ENCODE data around the gene LPCAT2.

Gene LPCAT2

GRCh38 chr16:55624696-55625095 is 115.8 kb downstream of the LPCAT2 start:
- CTCF ChIA-PET = no interaction called here
- POLR2A ChIA-PET = no interaction called here
- DNase-seq (ENCODE audit: extremely low spot score) = no peak
- TF ChIP-seq, protein P1, sequence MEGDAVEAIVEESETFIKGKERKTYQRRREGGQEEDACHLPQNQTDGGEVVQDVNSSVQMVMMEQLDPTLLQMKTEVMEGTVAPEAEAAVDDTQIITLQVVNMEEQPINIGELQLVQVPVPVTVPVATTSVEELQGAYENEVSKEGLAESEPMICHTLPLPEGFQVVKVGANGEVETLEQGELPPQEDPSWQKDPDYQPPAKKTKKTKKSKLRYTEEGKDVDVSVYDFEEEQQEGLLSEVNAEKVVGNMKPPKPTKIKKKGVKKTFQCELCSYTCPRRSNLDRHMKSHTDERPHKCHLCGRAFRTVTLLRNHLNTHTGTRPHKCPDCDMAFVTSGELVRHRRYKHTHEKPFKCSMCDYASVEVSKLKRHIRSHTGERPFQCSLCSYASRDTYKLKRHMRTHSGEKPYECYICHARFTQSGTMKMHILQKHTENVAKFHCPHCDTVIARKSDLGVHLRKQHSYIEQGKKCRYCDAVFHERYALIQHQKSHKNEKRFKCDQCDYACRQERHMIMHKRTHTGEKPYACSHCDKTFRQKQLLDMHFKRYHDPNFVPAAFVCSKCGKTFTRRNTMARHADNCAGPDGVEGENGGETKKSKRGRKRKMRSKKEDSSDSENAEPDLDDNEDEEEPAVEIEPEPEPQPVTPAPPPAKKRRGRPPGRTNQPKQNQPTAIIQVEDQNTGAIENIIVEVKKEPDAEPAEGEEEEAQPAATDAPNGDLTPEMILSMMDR (IDR thresholded peaks at IDR 0.05; ENCODE audit: control extremely low read depth, extremely low read depth, low read depth, missing control alignments) = no peak

DNA sequence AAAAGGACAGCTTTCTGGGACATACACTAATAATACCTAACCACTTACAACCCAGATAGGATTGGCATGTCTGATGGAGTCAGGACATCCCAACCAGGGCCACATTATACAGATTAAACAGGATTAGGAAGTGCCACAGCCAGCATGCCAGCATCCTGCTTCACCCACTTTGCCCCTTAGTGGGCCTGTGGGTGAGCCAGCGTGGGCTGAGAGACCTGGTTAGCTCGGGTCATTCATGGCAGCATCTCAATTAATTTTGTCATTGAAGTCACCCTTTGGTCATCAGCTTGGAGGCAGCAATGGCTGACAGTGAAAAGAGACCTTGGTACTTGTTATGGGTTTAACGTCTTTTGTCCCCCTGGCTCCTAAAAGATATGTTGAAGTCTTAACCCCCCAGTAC is 117.0 kb downstream of the LPCAT2 start:
- ChIA-PET POLR2A (no interaction called here), CTCF (no interaction called here)
- DNase-seq (ENCODE audit: extremely low spot score) = no peak
- TF ChIP-seq, protein P1 (IDR thresholded peaks at IDR 0.05; ENCODE audit: control extremely low read depth, extremely low read depth, low read depth, missing control alignments) = no peak

GRCh38 chr16:55628306-55628968 is 119.6 kb downstream of the LPCAT2 start:
- no peak for DNase-seq (ENCODE audit: extremely low spot score)
- CTCF ChIA-PET = no interaction called here
- POLR2A ChIA-PET = no interaction called here
- TF ChIP-seq, protein P1 (IDR thresholded peaks at IDR 0.05; ENCODE audit: control extremely low read depth, extremely low read depth, low read depth, missing control alignments) = no peak

DNA sequence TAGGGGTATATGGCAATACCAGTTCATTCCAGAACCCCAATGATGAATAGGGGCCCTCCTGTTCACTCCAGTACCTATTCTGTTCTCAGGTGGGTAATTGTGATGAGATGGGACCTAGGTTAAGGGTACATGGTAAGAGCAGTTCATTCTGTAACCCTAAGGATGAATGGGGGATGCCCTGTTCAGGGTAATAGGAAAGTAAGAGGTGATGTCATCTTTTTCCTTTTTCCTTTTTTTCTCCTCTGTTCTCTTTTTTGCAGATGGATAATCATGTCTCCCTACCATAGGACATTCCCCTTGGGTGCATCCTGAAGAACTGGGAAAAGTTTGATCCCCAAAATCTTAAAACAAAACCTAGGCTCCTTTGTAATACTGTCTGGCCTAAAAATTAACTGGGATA is 121.9 kb downstream of the LPCAT2 start:
- POLR2A ChIA-PET = no interaction called here
- TF ChIP-seq, protein P1 (IDR thresholded peaks at IDR 0.05; ENCODE audit: control extremely low read depth, extremely low read depth, low read depth, missing control alignments) = no peak
- DNase-seq (ENCODE audit: extremely low spot score) = no peak
- CTCF ChIA-PET = no interaction called here

GRCh38 chr16:55632259-55632658 is 123.4 kb downstream of the LPCAT2 start:
- TF ChIP-seq, protein P1 (IDR thresholded peaks at IDR 0.05; ENCODE audit: control extremely low read depth, extremely low read depth, low read depth, missing control alignments) = no peak
- no peak for DNase-seq (ENCODE audit: extremely low spot score)
- POLR2A ChIA-PET = no interaction called here
- CTCF ChIA-PET = no interaction called here

DNA sequence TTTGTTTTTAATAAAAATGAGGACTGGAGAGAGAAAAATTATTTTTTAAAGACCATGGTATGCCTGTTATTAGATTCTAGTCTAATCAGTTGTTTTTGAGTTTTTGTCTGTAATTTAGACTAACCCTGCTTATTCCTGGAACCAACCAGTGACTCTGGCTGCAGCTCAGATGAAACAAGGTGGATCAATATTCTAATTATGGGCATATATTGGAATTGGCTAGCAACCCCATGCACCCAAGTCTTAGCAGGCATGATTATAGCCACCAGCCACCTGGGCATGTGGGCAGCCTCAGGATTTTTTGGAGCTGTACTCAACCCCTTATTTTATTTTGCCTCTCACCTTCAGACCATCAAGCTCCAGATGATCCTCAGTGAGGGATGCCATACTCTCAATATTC is 125.3 kb downstream of the LPCAT2 start:
- TF ChIP-seq, protein P1 (IDR thresholded peaks at IDR 0.05; ENCODE audit: control extremely low read depth, extremely low read depth, low read depth, missing control alignments) = no peak
- no peak for DNase-seq (ENCODE audit: extremely low spot score)
- ChIA-PET POLR2A (no interaction called here), CTCF (interaction anchor here (1.1 to 1.3 kb wide), 2 partner anchors 12 kb away, joined by 3 read pairs; no protein-coding TSS in a partner anchor)
